ENCODE measurements around the gene OPA3.

- TF ChIP-seq POLR2A (IDR thresholded peaks at IDR 0.05), result no peak
- no peak for TF ChIP-seq CTCF (IDR thresholded peaks at IDR 0.05)
- no peak for TF ChIP-seq POLR2AphosphoS5 (IDR thresholded peaks at IDR 0.05)
Measured at GRCh38 chr19:45600340-45600885, 15.8 kb upstream of the OPA3 start.
